Measurements from ENCODE around the gene ZNF101. TPM values are rescaled to one million over a fixed set of nuclear protein-coding genes. Genes with fewer than 3 reads are reported as not detected.
A peak's percentile ranks its signal among the peaks of the same experiment; 100 is the strongest.

ZNF101 gene
- total RNA-seq, 2 donors from 2014 or later: 53.2 to 62.9 TPM

DNA sequence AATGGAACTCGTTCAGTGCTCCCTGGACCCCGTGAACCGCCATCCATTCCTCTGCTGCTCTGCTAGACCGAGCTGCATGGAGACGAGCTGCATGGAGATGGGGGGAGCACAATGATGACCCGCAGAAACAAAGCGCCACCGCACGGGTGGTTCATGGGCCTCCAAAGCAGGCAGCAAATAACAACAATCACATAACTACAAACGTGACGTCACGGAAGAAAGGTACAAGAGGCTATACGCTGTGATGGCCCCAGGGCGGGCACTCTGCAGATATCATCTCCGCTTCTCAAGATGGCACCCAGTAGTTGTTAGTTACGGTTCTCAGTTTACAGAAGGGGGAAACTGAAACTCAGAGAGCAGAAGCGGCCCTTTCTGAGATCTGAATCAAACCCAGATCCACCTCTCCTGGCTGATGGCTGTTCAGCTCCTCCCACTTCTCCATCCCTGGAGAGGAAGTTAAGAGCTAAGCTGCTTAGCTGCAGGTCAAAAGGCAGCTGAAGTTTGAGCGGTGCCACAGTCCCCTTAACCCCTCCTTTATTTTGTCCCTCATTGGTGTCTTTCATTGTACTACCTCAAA lies 6.9 kb upstream of the ZNF101 start:
- Histone ChIP-seq H3K4me1 (ENCODE audit: control insufficient read depth, insufficient read depth, low read length) (no peaks in the 10 kb centered on the region), H3K4me3 (ENCODE audit: low read length) (peak overlapping the region; percentile 78), H3K27me3 (ENCODE audit: control insufficient read depth, insufficient read depth, low read length, poor library complexity, severe bottlenecking) (no peaks in the 10 kb centered on the region), H3K9me3 (ENCODE audit: control insufficient read depth, low read length) (no peaks in the 10 kb centered on the region), H3K36me3 (ENCODE audit: control insufficient read depth, insufficient read depth, low read length) (peaks cover 32% of the 10 kb centered on the region), H3K27ac (ENCODE audit: low read depth, low read length) (no peak overlapping the region), H3K9ac (ENCODE audit: extremely low read depth, low read length, poor library complexity, severe bottlenecking) (no peak overlapping the region)
- peak; percentile 62 for DNase-seq
- Mint-ChIP-seq H3K27ac (peak overlapping the region; percentile 84), H3K27me3 (ENCODE audit: insufficient read depth) (no peaks in the 10 kb centered on the region), H3K4me1 (peaks cover 18% of the 10 kb centered on the region), H3K4me3 (peak overlapping the region; percentile 87), H3K36me3 (ENCODE audit: low read depth) (peaks cover 35% of the 10 kb centered on the region), H3K9me3 (peaks cover 2% of the 10 kb centered on the region)
- 89 to 93% methylated on average over 13 to 18 of the region's 18 CpGs for WGBS, 2 experiments (ENCODE audit: insufficient coverage in 1 of 2, insufficient read length in 1 of 2)
- TF ChIP-seq, protein P1, sequence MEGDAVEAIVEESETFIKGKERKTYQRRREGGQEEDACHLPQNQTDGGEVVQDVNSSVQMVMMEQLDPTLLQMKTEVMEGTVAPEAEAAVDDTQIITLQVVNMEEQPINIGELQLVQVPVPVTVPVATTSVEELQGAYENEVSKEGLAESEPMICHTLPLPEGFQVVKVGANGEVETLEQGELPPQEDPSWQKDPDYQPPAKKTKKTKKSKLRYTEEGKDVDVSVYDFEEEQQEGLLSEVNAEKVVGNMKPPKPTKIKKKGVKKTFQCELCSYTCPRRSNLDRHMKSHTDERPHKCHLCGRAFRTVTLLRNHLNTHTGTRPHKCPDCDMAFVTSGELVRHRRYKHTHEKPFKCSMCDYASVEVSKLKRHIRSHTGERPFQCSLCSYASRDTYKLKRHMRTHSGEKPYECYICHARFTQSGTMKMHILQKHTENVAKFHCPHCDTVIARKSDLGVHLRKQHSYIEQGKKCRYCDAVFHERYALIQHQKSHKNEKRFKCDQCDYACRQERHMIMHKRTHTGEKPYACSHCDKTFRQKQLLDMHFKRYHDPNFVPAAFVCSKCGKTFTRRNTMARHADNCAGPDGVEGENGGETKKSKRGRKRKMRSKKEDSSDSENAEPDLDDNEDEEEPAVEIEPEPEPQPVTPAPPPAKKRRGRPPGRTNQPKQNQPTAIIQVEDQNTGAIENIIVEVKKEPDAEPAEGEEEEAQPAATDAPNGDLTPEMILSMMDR (conservative IDR thresholded peaks at IDR 0.05): no peak

DNA sequence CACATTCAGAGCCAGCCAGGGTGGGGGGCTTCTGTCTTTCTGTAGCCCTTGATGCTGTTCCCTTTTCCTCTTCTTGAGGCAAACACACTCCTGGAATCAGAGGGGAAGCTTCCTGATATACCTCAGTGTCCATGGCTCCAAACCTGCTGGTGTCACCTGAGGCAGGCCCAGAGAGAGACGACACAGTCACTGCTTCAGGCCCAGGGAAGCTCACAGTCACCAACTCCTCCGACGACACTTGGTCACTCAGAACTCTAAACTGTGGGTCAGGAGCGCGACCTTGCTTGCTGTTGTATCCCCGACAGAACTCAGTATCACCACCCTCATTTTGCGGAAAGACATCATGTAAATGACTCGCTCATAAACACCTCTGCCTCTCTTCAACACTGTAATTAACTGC lies 6.3 kb upstream of the ZNF101 start:
- H3K27me3 Mint-ChIP-seq (ENCODE audit: insufficient read depth): no peaks in the 10 kb centered on the region
- H3K9me3 ChIP-seq (ENCODE audit: control insufficient read depth, low read length): no peaks in the 10 kb centered on the region
- H3K4me1 ChIP-seq (ENCODE audit: control insufficient read depth, insufficient read depth, low read length): no peaks in the 10 kb centered on the region
- H3K4me1 Mint-ChIP-seq: peaks cover 18% of the 10 kb centered on the region
- 81 to 93% methylated on average over 8 of the region's 8 CpGs for WGBS, 2 experiments (ENCODE audit: insufficient coverage in 1 of 2, insufficient read length in 1 of 2)
- TF ChIP-seq, protein P1 (conservative IDR thresholded peaks at IDR 0.05): no peak
- H3K9ac ChIP-seq (ENCODE audit: extremely low read depth, low read length, poor library complexity, severe bottlenecking): no peak overlapping the region
- peak overlapping the region; percentile 78 for H3K4me3 ChIP-seq (ENCODE audit: low read length)
- peaks cover 2% of the 10 kb centered on the region for H3K9me3 Mint-ChIP-seq
- peaks cover 26% of the 10 kb centered on the region for H3K36me3 ChIP-seq (ENCODE audit: control insufficient read depth, insufficient read depth, low read length)
- peaks cover 29% of the 10 kb centered on the region for H3K36me3 Mint-ChIP-seq (ENCODE audit: low read depth)
- no peaks in the 10 kb centered on the region for H3K27me3 ChIP-seq (ENCODE audit: control insufficient read depth, insufficient read depth, low read length, poor library complexity, severe bottlenecking)
- peak overlapping the region; percentile 84 for H3K27ac Mint-ChIP-seq
- H3K27ac ChIP-seq (ENCODE audit: low read depth, low read length): no peak overlapping the region
- H3K4me3 Mint-ChIP-seq: peak overlapping the region; percentile 87
- no peak for DNase-seq

DNA sequence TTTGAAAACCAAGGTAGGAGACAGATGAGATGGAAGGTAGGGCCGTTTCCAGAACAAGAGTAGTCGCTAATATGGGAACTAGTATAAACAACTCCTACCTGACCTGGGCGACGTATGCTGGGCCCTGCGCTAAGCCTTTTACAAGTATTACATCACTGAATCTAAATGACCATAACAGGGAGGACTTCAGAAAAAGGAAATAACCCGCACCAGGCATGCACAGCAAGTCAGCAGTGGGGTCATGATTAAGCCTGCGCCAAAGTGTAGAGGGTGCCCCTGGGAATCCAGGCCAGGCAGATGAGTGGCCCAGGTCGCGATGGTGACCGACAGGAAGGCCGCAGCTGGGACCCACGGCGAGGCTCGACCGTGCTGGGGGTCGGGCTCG lies 5.8 kb upstream of the ZNF101 start:
- H3K4me3 ChIP-seq (ENCODE audit: low read length): peak overlapping the region; percentile 78
- peak overlapping the region; percentile 82 for H3K9ac ChIP-seq (ENCODE audit: extremely low read depth, low read length, poor library complexity, severe bottlenecking)
- peaks cover 22% of the 10 kb centered on the region for H3K36me3 ChIP-seq (ENCODE audit: control insufficient read depth, insufficient read depth, low read length)
- Mint-ChIP-seq H3K27ac (peak overlapping the region; percentile 84), H3K9me3 (peaks cover 2% of the 10 kb centered on the region), H3K4me3 (peak overlapping the region; percentile 87), H3K36me3 (ENCODE audit: low read depth) (peaks cover 25% of the 10 kb centered on the region), H3K27me3 (ENCODE audit: insufficient read depth) (no peaks in the 10 kb centered on the region), H3K4me1 (peaks cover 18% of the 10 kb centered on the region)
- no peak for DNase-seq
- TF ChIP-seq, protein P1 (conservative IDR thresholded peaks at IDR 0.05): no peak
- WGBS, 2 experiments (ENCODE audit: insufficient coverage in 1 of 2, insufficient read length in 1 of 2): 14 to 16% methylated on average over 15 to 17 of the region's 17 CpGs
- no peaks in the 10 kb centered on the region for H3K27me3 ChIP-seq (ENCODE audit: control insufficient read depth, insufficient read depth, low read length, poor library complexity, severe bottlenecking)
- no peaks in the 10 kb centered on the region for H3K4me1 ChIP-seq (ENCODE audit: control insufficient read depth, insufficient read depth, low read length)
- H3K9me3 ChIP-seq (ENCODE audit: control insufficient read depth, low read length): no peaks in the 10 kb centered on the region
- peak overlapping the region; percentile 49 for H3K27ac ChIP-seq (ENCODE audit: low read depth, low read length)

Data from endodermal cell (in vitro differentiated cells).